Superior temporal gyrus (tissue), 1 donor: ENCODE measurements around the gene SLCO4C1.

ENCODE experiments used
- DNase-seq: peaks from one replicate; pipeline ENCODE4 v3.0.0-alpha.2; 2016; ENCODE audit errors: extremely low spot score

Gene SLCO4C1

GRCh38 chr5:102271759-102272158 is 24.3 kb downstream of the SLCO4C1 start:
- no peak for DNase-seq

GRCh38 chr5:102270036-102270435 is 26.0 kb downstream of the SLCO4C1 start:
- DNase-seq: no peak

- no peak for DNase-seq
Observed at GRCh38 chr5:102262688-102263087, 33.4 kb downstream of the SLCO4C1 start.

GRCh38 chr5:102249381-102249780 is 46.7 kb downstream of the SLCO4C1 start:
- DNase-seq: no peak

GRCh38 chr5:102243213-102243612 is 52.9 kb downstream of the SLCO4C1 start:
- DNase-seq: no peak

- no peak for DNase-seq
Observed at GRCh38 chr5:102241809-102242421, 54.2 kb downstream of the SLCO4C1 start.

- DNase-seq: no peak
Observed at GRCh38 chr5:102231693-102232619, 64.1 kb downstream of the SLCO4C1 start.

GRCh38 chr5:102229685-102230084 is 66.4 kb downstream of the SLCO4C1 start:
- DNase-seq: no peak

GRCh38 chr5:102226321-102226720 is 69.8 kb downstream of the SLCO4C1 start:
- DNase-seq: no peak

GRCh38 chr5:102223542-102224477 is 72.3 kb downstream of the SLCO4C1 start:
- DNase-seq: no peak

GRCh38 chr5:102222772-102223171 is 73.3 kb downstream of the SLCO4C1 start:
- no peak for DNase-seq

GRCh38 chr5:102221949-102222348 is 74.1 kb downstream of the SLCO4C1 start:
- no peak for DNase-seq

- DNase-seq: no peak
Observed at GRCh38 chr5:102218159-102218558, 77.9 kb downstream of the SLCO4C1 start.

GRCh38 chr5:102216678-102217077 is 79.4 kb downstream of the SLCO4C1 start:
- no peak for DNase-seq

- no peak for DNase-seq
Observed at GRCh38 chr5:102211165-102211564, 84.9 kb downstream of the SLCO4C1 start.

GRCh38 chr5:102200861-102201260 is 95.2 kb downstream of the SLCO4C1 start:
- DNase-seq: no peak

GRCh38 chr5:102196481-102196880 is 99.6 kb downstream of the SLCO4C1 start:
- no peak for DNase-seq
